Endodermal cell (in vitro differentiated cells): ENCODE measurements around the gene TESK2. TPM values are rescaled to one million over a fixed set of nuclear protein-coding genes. Genes with fewer than 3 reads are reported as not detected.

Experiments used
- DNase-seq: peaks from one replicate; pipeline ENCODE4 v3.0.0-alpha.2; 2017
- H3K27ac ChIP-seq: 2 replicates; pipeline ENCODE4 v1.5.1; 2013; ENCODE audit warnings: mild to moderate bottlenecking, low read depth, low read length, moderate library complexity
- H3K27me3 ChIP-seq: 2 replicates; pipeline ENCODE4 v1.6.1; 2013; ENCODE audit warnings: mild to moderate bottlenecking, low read length, moderate library complexity; ENCODE audit not compliant: insufficient read depth, control insufficient read depth, poor library complexity, severe bottlenecking
- H3K36me3 ChIP-seq: 2 replicates; pipeline ENCODE4 v1.7.0; 2013; ENCODE audit warnings: mild to moderate bottlenecking, low read length, moderate library complexity; ENCODE audit not compliant: control insufficient read depth, insufficient read depth
- H3K4me1 ChIP-seq: one replicate; pipeline ENCODE4 v1.7.0; 2013; ENCODE audit warnings: low read length; ENCODE audit not compliant: control insufficient read depth, insufficient read depth
- H3K4me3 ChIP-seq: 2 replicates; pipeline ENCODE4 v1.5.1; 2013; ENCODE audit warnings: mild to moderate bottlenecking, low read length, moderate library complexity
- H3K9ac ChIP-seq: 2 replicates; pipeline ENCODE4 v1.6.1; 2013; ENCODE audit warnings: mild to moderate bottlenecking, low read length, moderate library complexity; ENCODE audit not compliant: poor library complexity, severe bottlenecking; ENCODE audit errors: extremely low read depth
- H3K9me3 ChIP-seq: 2 replicates; pipeline ENCODE4 v1.6.1; 2013; ENCODE audit warnings: mild to moderate bottlenecking, low read length, moderate library complexity; ENCODE audit not compliant: control insufficient read depth
- H3K27ac Mint-ChIP-seq: 2 replicates; pipeline ENCODE4 v1.8.0; 2020; ENCODE audit warnings: mixed read lengths
- H3K27me3 Mint-ChIP-seq: 2 replicates; pipeline ENCODE4 v1.8.0; 2021; ENCODE audit warnings: mild to moderate bottlenecking, mixed read lengths; ENCODE audit not compliant: insufficient read depth
- H3K36me3 Mint-ChIP-seq: 2 replicates; pipeline ENCODE4 v1.8.0; 2020; ENCODE audit warnings: low read depth, mixed read lengths
- H3K4me1 Mint-ChIP-seq: 2 replicates; pipeline ENCODE4 v1.8.0; 2020; ENCODE audit warnings: mixed read lengths
- H3K4me3 Mint-ChIP-seq: 2 replicates; pipeline ENCODE4 v1.8.0; 2020; ENCODE audit warnings: mild to moderate bottlenecking, moderate library complexity, mixed read lengths
- H3K9me3 Mint-ChIP-seq: 2 replicates; pipeline ENCODE4 v1.8.0; 2020; ENCODE audit warnings: mild to moderate bottlenecking, mixed read lengths
- CTCF ChIP-seq: fragments of 200-600 bp; sonication (generic); conservative IDR thresholded peaks from 2 replicates; pipeline ENCODE4 v1.5.0; 2021; ENCODE audit warnings: antibody characterized with exemption, mild to moderate bottlenecking
- WGBS, 2 experiments: methylation state at CpG; one replicate each; pipeline versions ENCODE4 v1.1.5 to v1.1.7; 2013; ENCODE audit warnings: missing lambda C conversion rate in 2 of 2, mixed read lengths in 1 of 2; ENCODE audit not compliant: insufficient coverage in 1 of 2, insufficient read length in 1 of 2; 5-methylcytosine and 5-hydroxymethylcytosine counted together
- total RNA-seq, 2 donors: library from RNA; stranded (reverse); fragmentation: NEBNext Ultra II Directional in 1 of 2; extraction: Animal tissue kit (Norgen Biotek cat#: 25700) in 1 of 2; gene quantifications; 2 replicates in 1 of 2; 3 replicates in 1 of 2; pipeline ENCODE4 v1.2.1, GENCODE V29; 2021

TESK2 gene
- total RNA-seq, 2 donors from 2014 or later = 9.7 to 10.3 TPM

- H3K9ac ChIP-seq = no peak overlapping the region
- H3K27me3 ChIP-seq = no peaks in the 10 kb centered on the region
- peaks cover 6% of the 10 kb centered on the region for H3K4me1 Mint-ChIP-seq
- no peak overlapping the region for H3K27ac Mint-ChIP-seq
- H3K36me3 Mint-ChIP-seq = no peaks in the 10 kb centered on the region
- H3K4me1 ChIP-seq = no peaks in the 10 kb centered on the region
- H3K4me3 ChIP-seq = no peak overlapping the region
- H3K27me3 Mint-ChIP-seq = no peaks in the 10 kb centered on the region
- peaks cover 6% of the 10 kb centered on the region for H3K9me3 Mint-ChIP-seq
- no peak for TF ChIP-seq CTCF
- H3K36me3 ChIP-seq = no peaks in the 10 kb centered on the region
- WGBS, 2 experiments = 94 to 100% methylated on average over 3 of the region's 3 CpGs
- H3K4me3 Mint-ChIP-seq = no peak overlapping the region
- no peak overlapping the region for H3K27ac ChIP-seq
- DNase-seq = no peak
- peaks cover 8% of the 10 kb centered on the region for H3K9me3 ChIP-seq
Observed at GRCh38 chr1:45442272-45442671, 48.7 kb downstream of the TESK2 start.

- Mint-ChIP-seq H3K27me3 (no peaks in the 10 kb centered on the region), H3K9me3 (no peaks in the 10 kb centered on the region), H3K4me1 (no peaks in the 10 kb centered on the region), H3K36me3 (no peaks in the 10 kb centered on the region), H3K4me3 (no peak overlapping the region), H3K27ac (no peak overlapping the region)
- no peak for DNase-seq
- H3K4me1 ChIP-seq = no peaks in the 10 kb centered on the region
- no peak overlapping the region for H3K4me3 ChIP-seq
- H3K27me3 ChIP-seq = no peaks in the 10 kb centered on the region
- H3K9ac ChIP-seq = no peak overlapping the region
- H3K27ac ChIP-seq = no peak overlapping the region
- TF ChIP-seq CTCF = no peak
- no peaks in the 10 kb centered on the region for H3K36me3 ChIP-seq
- no peaks in the 10 kb centered on the region for H3K9me3 ChIP-seq
Observed at GRCh38 chr1:45437323-45437722, 53.6 kb downstream of the TESK2 start.

GRCh38 chr1:45430490-45430889 is 60.5 kb downstream of the TESK2 start:
- WGBS, 2 experiments = 92 to 100% methylated on average over 5 of the region's 5 CpGs

More at GRCh38 chr1:45430490-45430889, 60.5 kb downstream of the TESK2 start:
- no peak overlapping the region for H3K27ac ChIP-seq
- Mint-ChIP-seq H3K27ac (no peak overlapping the region), H3K27me3 (no peaks in the 10 kb centered on the region), H3K9me3 (no peaks in the 10 kb centered on the region), H3K36me3 (no peaks in the 10 kb centered on the region), H3K4me1 (no peaks in the 10 kb centered on the region), H3K4me3 (no peak overlapping the region)
- H3K4me1 ChIP-seq = no peaks in the 10 kb centered on the region
- no peaks in the 10 kb centered on the region for H3K9me3 ChIP-seq
- no peaks in the 10 kb centered on the region for H3K27me3 ChIP-seq
- H3K9ac ChIP-seq = no peak overlapping the region
- no peak for DNase-seq
- no peak overlapping the region for H3K4me3 ChIP-seq
- no peak for TF ChIP-seq CTCF
- H3K36me3 ChIP-seq = no peaks in the 10 kb centered on the region
